Left lung (tissue), 10 donors: ENCODE measurements around the gene SUSD1. TPM values are rescaled to one million over a fixed set of nuclear protein-coding genes. Genes with fewer than 3 reads are reported as not detected.

Source experiments
- ATAC-seq: fragments of 200-7000 bp; cut with Tn5 transposase; one replicate; pipeline ENCODE4 v1.9.1; 2020; ENCODE audit warnings: moderate library complexity
- DNase-seq, 4 donors: peaks; one replicate each; pipeline ENCODE4 v3.0.0-alpha.2; 2013 to 2020
- H3K27ac ChIP-seq, 2 donors: fragments of 200-600 bp; sonication (generic) in 1 of 2; one replicate each; pipeline versions ENCODE4 v1.5.0 to v1.8.0; 2020 to 2021
- H3K27me3 ChIP-seq, 2 donors: fragments of 200-600 bp; sonication (generic) in 1 of 2; one replicate each; pipeline versions ENCODE4 v1.5.0 to v1.8.0; 2020 to 2021
- H3K36me3 ChIP-seq, 2 donors: fragments of 200-600 bp; sonication (generic) in 1 of 2; one replicate each; pipeline versions ENCODE4 v1.5.0 to v1.8.0; 2020 to 2021
- H3K4me1 ChIP-seq, 2 donors: fragments of 200-600 bp; one replicate each; pipeline ENCODE4 v1.8.0; 2021
- H3K4me3 ChIP-seq, 2 donors: fragments of 200-600 bp; sonication (generic) in 1 of 2; one replicate each; pipeline versions ENCODE4 v1.5.0 to v1.8.0; 2020 to 2021; ENCODE audit warnings: mild to moderate bottlenecking in 1 of 2
- H3K9me3 ChIP-seq, 2 donors: fragments of 200-600 bp; sonication (generic) in 1 of 2; one replicate each; pipeline versions ENCODE4 v1.5.0 to v1.8.0; 2020 to 2021
- CTCF ChIP-seq, 2 donors: fragments of 200-600 bp; sonication (generic) in 1 of 2; IDR thresholded peaks; one replicate each; pipeline versions ENCODE4 v1.5.0 to v1.8.0; 2021; ENCODE audit warnings: antibody characterized with exemption in 2 of 2
- intact Hi-C, 2 donors: fragments of 100-400 bp; cut with DNase I; formaldehyde crosslinking; loops; one replicate each; pipeline versions ENCODE4 v1.11.2 to v1.14.2; 2022
- polyA plus RNA-seq, 6 donors: library from polyadenylated mRNA; unstranded; fragments of 120-200 nt; gene quantifications; one replicate each; pipeline ENCODE4 v1.2.1, GENCODE V29; 2013; ENCODE audit not compliant: insufficient read length in 6 of 6
- total RNA-seq, 2 donors: library from RNA; stranded (reverse); fragmentation: NEBNext Ultra II Directional; extraction: Animal tissue kit (Norgen Biotek cat#: 25700); gene quantifications; one replicate each; pipeline ENCODE4 v1.2.1, GENCODE V29; 2021
- donor health status: DM: no; HTN: yes; CAD: no.
- donor health status: DM: no; HTN: no; CAD: no.

Gene SUSD1
- total and polyA plus RNA-seq, 8 donors = 26.7 to 41.8 (median 32.8) TPM

GRCh38 chr9:112042244-112042638 is 132.9 kb downstream of the SUSD1 start:
- no peak overlapping the region for H3K27ac ChIP-seq
- H3K4me3 ChIP-seq = no peak overlapping the region
- H3K9me3 ChIP-seq = no peaks in the 10 kb centered on the region
- no peaks in the 10 kb centered on the region for H3K27me3 ChIP-seq
- peaks cover 0 to 30% of the 10 kb centered on the region in 2 donors for H3K36me3 ChIP-seq
- intact Hi-C loops = no loop called here
- H3K4me1 ChIP-seq = no peaks in the 10 kb centered on the region
- no peak for ATAC-seq
- no peak for TF ChIP-seq CTCF (IDR thresholded peaks at IDR 0.05)
- no peak for DNase-seq

GRCh38 chr9:112041536-112042243 is 133.4 kb downstream of the SUSD1 start:
- H3K4me1 ChIP-seq = no peaks in the 10 kb centered on the region
- no peak for DNase-seq
- H3K9me3 ChIP-seq = no peaks in the 10 kb centered on the region
- TF ChIP-seq CTCF (IDR thresholded peaks at IDR 0.05) = no peak
- H3K27ac ChIP-seq = no peak overlapping the region
- intact Hi-C loops = no loop called here
- peaks cover 0 to 30% of the 10 kb centered on the region in 2 donors for H3K36me3 ChIP-seq
- peak; percentile 75 for ATAC-seq
- no peak overlapping the region for H3K4me3 ChIP-seq
- no peaks in the 10 kb centered on the region for H3K27me3 ChIP-seq

- H3K27me3 ChIP-seq = no peaks in the 10 kb centered on the region
- DNase-seq (no peak), ATAC-seq (no peak)
- no peak for TF ChIP-seq CTCF (IDR thresholded peaks at IDR 0.05)
- H3K36me3 ChIP-seq = peaks cover 0 to 30% of the 10 kb centered on the region in 2 donors
- no peaks in the 10 kb centered on the region for H3K4me1 ChIP-seq
- no peaks in the 10 kb centered on the region for H3K9me3 ChIP-seq
- H3K27ac ChIP-seq = no peak overlapping the region
- no peak overlapping the region for H3K4me3 ChIP-seq
- intact Hi-C loops = no loop called here
Observed at GRCh38 chr9:112041199-112041535, 133.9 kb downstream of the SUSD1 start.

- Histone ChIP-seq H3K36me3 (peaks cover 0 to 30% of the 10 kb centered on the region in 2 donors), H3K4me1 (peaks cover under 1 to 4% of the 10 kb centered on the region in 2 donors), H3K27me3 (no peaks in the 10 kb centered on the region), H3K9me3 (no peaks in the 10 kb centered on the region), H3K4me3 (no peak overlapping the region), H3K27ac (no peak overlapping the region)
- intact Hi-C loops = no loop called here
- DNase-seq (no peak), ATAC-seq (no peak)
- no peak for TF ChIP-seq CTCF (IDR thresholded peaks at IDR 0.05)
Observed at GRCh38 chr9:112038017-112038408, 137.1 kb downstream of the SUSD1 start.

GRCh38 chr9:112037281-112038016 is 137.6 kb downstream of the SUSD1 start:
- Histone ChIP-seq H3K4me1 (peaks cover 6 to 10% of the 10 kb centered on the region in 2 donors), H3K9me3 (no peaks in the 10 kb centered on the region), H3K27me3 (no peaks in the 10 kb centered on the region), H3K27ac (peak overlapping the region in 1 of 2 donors; percentile 33), H3K36me3 (peaks cover 0 to 30% of the 10 kb centered on the region in 2 donors), H3K4me3 (no peak overlapping the region)
- DNase-seq (no peak), ATAC-seq (no peak)
- TF ChIP-seq CTCF (IDR thresholded peaks at IDR 0.05) = no peak
- intact Hi-C loops = no loop called here
